Measurements from ENCODE around the gene TMEM239. TPM values are rescaled to one million over a fixed set of nuclear protein-coding genes. Genes with fewer than 3 reads are reported as not detected.
A peak's percentile ranks its signal among the peaks of the same experiment; 100 is the strongest.

TMEM239 gene
- total RNA-seq, 1 donor: 0.43 TPM

DNA sequence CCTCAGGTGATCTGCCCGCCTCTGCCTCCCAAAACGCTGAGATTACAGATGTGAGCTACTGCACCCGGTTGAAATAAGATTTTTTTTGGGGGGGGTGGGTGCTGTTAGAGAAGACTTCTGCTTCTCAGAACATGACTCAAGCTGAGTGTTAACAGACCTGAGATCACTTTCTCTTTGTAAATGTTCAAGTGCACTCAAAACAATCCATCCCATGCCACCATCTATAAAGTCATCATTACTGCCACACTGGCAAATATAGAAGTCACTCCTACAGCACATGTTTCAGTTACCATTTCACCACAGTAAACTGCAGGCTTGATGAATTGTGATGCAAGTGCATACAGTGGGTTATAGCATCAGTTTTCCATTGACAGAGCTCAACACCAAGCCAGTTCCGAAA is 33.4 kb downstream of the TMEM239 start:
- TF ChIP-seq CTCF (IDR thresholded peaks at IDR 0.05; ENCODE audit: insufficient read depth, low read depth, low read length): no peak
- no peak overlapping the region for H3K4me3 ChIP-seq (ENCODE audit: low read depth, low read length)
- DNase-seq (ENCODE audit: low read depth): no peak

GRCh38 chr20:2851086-2851485 is 34.9 kb downstream of the TMEM239 start:
- TF ChIP-seq CTCF (IDR thresholded peaks at IDR 0.05; ENCODE audit: insufficient read depth, low read depth, low read length): no peak
- no peak overlapping the region for H3K4me3 ChIP-seq (ENCODE audit: low read depth, low read length)
- DNase-seq (ENCODE audit: low read depth): no peak

DNA sequence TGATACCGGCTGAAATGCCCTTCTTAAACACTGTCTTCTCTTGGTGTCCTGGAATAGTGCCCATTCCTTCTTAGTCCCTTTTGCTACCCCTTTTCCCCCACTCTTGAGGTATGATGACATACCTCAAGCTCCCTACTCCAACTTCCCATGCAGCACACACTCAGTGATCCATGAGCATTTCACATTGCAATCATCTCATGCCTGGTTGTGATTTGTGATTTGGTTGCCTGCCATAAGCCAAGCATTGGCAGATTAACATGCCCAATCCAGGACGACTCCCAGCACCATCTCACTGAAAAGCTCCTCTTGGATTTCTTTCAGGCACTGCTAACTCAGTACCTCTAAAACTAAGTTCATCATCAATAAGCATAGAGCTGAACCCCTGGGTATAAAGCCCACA is 42.4 kb downstream of the TMEM239 start:
- H3K4me3 ChIP-seq (ENCODE audit: low read depth, low read length): no peak overlapping the region
- no peak for TF ChIP-seq CTCF (IDR thresholded peaks at IDR 0.05; ENCODE audit: insufficient read depth, low read depth, low read length)
- no peak for DNase-seq (ENCODE audit: low read depth)

DNA sequence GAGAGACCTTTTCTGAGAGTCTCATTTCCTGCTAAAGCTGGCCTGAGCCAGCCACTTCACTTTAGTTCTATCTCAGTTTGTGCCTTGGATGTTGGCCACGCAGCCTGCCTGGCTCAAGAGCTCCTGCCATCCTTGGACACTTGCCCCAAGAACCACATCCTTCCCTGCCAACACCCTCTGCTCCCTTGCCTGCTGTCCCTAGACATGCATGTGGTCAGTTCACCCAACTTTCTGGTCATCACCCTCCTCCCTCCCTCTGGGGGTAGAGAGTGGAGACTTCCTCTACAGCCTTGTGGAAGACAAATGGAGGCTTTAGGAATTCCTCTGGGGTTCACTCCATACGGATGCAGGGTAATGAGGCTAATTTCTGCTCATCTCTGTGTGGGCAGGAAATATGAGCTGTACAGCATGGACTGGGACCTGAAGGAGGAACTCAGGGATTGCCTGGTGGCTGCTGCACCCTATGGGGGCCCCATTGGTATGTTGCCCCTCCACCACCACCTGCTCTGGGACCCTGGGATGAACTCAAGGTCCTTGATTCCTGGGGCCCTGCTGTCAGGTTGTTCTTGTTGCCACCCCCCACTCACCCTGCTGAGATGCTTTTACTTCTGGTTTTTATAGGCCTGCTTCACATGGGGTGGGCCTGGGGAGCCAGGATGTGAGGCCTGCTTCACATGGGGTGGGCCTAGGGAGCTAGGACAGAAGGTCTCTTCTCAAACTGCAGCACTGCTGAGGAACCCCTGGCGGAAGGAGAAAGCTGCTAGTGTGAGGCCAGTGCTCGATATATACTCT is 43.4 kb downstream of the TMEM239 start:
- TF ChIP-seq CTCF (IDR thresholded peaks at IDR 0.05; ENCODE audit: insufficient read depth, low read depth, low read length): no peak
- DNase-seq (ENCODE audit: low read depth): no peak

DNA sequence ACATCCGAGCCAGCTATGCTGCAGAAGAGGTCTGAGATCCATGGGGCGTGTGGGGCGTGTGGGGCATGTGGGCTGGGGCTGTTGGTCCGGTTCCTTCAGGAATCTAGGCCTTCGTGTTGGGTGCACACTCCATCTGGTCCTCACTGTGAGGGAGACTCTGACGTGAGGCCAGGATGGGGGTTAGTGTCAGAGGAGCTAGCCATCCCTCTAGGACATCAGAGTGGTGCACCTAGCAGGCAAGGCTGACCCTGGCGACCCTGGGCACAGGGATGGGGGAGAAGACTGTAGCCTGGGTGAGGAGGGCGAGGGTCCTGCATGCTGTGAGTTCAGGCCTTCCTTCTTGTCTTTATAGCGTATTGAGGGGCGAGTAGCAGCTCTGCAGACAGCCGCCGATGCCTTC is 48.5 kb downstream of the TMEM239 start:
- DNase-seq (ENCODE audit: low read depth): no peak
- no peak for TF ChIP-seq CTCF (IDR thresholded peaks at IDR 0.05; ENCODE audit: insufficient read depth, low read depth, low read length)

More for the DNA sequence above, 43.4 kb downstream of the TMEM239 start:
- no peak overlapping the region for H3K4me3 ChIP-seq (ENCODE audit: low read depth, low read length)

GRCh38 chr20:2865101-2865500 is 48.9 kb downstream of the TMEM239 start:
- no peak for DNase-seq (ENCODE audit: low read depth)
- TF ChIP-seq CTCF (IDR thresholded peaks at IDR 0.05; ENCODE audit: insufficient read depth, low read depth, low read length): no peak
- no peak overlapping the region for H3K4me3 ChIP-seq (ENCODE audit: low read depth, low read length)

More for the DNA sequence above, 48.5 kb downstream of the TMEM239 start:
- no peak overlapping the region for H3K4me3 ChIP-seq (ENCODE audit: low read depth, low read length)

DNA sequence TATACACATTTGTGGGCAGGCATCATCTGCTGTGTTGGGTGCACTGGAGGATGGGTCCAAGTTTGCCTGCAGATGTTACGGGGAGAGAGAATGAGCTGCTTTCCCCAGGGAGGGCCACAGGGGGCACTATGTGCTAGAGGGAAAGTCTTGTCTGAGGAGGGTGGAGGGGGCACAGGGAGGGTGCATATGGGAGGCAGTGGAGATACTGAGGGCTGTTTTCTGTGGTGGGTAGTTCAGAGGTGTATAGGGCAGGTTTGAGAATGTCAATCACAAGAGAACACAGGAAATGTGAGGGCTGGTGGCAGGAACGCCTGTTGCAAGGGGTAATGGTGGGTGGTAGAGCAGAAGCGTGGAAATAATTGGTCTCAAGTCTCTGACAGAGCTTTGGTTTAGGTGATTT is 49.5 kb downstream of the TMEM239 start:
- H3K4me3 ChIP-seq (ENCODE audit: low read depth, low read length): no peak overlapping the region
- TF ChIP-seq CTCF (IDR thresholded peaks at IDR 0.05; ENCODE audit: insufficient read depth, low read depth, low read length): peak; percentile 26
- DNase-seq (ENCODE audit: low read depth): no peak

Data from fibroblast of villous mesenchyme (primary cell).